ES-I3 (cell line): Measurements from ENCODE around the gene PRIM2.
"Not testable (repeated sequence)": the region's sequence is repeated elsewhere in the genome, so short reads cannot be mapped to it uniquely, and the experiment has no call there.

Experiments
- H3K36me3 ChIP-seq: 2 replicates; pipeline ENCODE4 v1.6.1; 2013; ENCODE audit warnings: mild to moderate bottlenecking, low read length, control low read depth, moderate library complexity; ENCODE audit not compliant: insufficient read depth
- H3K4me1 ChIP-seq: 2 replicates; pipeline ENCODE4 v1.6.1; 2013; ENCODE audit warnings: mild to moderate bottlenecking, control low read depth, low read length; ENCODE audit not compliant: insufficient read depth
- H3K9ac ChIP-seq: 2 replicates; pipeline ENCODE4 v1.6.1; 2013; ENCODE audit warnings: low read depth, mild to moderate bottlenecking, low read length, moderate library complexity
- H3K9me3 ChIP-seq: 2 replicates; pipeline ENCODE4 v1.6.1; 2013; ENCODE audit warnings: mild to moderate bottlenecking, low read length, moderate library complexity; ENCODE audit not compliant: control insufficient read depth, insufficient read depth

The PRIM2 gene

DNA sequence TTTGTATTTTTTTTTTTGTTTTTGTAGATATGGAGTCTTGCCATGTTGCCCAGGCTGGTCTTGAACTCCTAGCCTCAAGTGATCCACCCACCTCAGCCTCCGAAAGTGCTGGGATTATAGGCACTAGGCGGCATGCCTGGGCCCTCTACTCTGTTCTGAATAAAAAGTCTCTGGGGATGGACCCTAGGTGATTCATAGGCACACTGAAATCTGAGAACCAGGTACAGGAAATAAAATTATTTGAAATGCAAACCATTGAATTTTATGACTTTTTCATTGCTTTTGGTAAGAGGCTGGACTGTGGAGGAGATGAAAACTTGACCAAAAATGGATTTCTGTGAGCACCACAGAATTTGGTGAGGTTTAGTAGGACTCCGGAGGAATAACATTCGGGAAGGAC, 117.5 kb downstream of the PRIM2 start:
- peaks cover 20% of the 10 kb centered on the region; the same call in 1 of the 2 replicates for H3K4me1 ChIP-seq
- no peaks in the 10 kb centered on the region for H3K9me3 ChIP-seq
- H3K36me3 ChIP-seq = no peaks in the 10 kb centered on the region; the same call in 1 of the 2 replicates
- H3K9ac ChIP-seq = no peak overlapping the region

- peaks cover 20% of the 10 kb centered on the region; the same call in 1 of the 2 replicates for H3K4me1 ChIP-seq
- H3K9me3 ChIP-seq = no peaks in the 10 kb centered on the region
- no peak overlapping the region for H3K9ac ChIP-seq
- no peaks in the 10 kb centered on the region; the same call in 1 of the 2 replicates for H3K36me3 ChIP-seq
Observed at GRCh38 chr6:57435475-57436160, 118.2 kb downstream of the PRIM2 start.

- H3K9ac ChIP-seq, H3K36me3 ChIP-seq, H3K9me3 ChIP-seq, H3K4me1 ChIP-seq: not testable (repeated sequence)
Observed at GRCh38 chr6:57440735-57441134, 123.3 kb downstream of the PRIM2 start.

- not testable (repeated sequence) for H3K36me3 ChIP-seq, H3K9ac ChIP-seq, H3K4me1 ChIP-seq, H3K9me3 ChIP-seq
Observed at GRCh38 chr6:57442133-57442532, 124.7 kb downstream of the PRIM2 start.

- H3K36me3 ChIP-seq, H3K4me1 ChIP-seq: not testable (repeated sequence)
Observed at GRCh38 chr6:57443181-57443580, 125.8 kb downstream of the PRIM2 start.

GRCh38 chr6:57444787-57445186, 127.4 kb downstream of the PRIM2 start:
- not testable (repeated sequence) for H3K36me3 ChIP-seq, H3K9ac ChIP-seq, H3K9me3 ChIP-seq, H3K4me1 ChIP-seq

More at GRCh38 chr6:57443181-57443580, 125.8 kb downstream of the PRIM2 start:
- H3K9me3 ChIP-seq, H3K9ac ChIP-seq: not testable (repeated sequence)

DNA sequence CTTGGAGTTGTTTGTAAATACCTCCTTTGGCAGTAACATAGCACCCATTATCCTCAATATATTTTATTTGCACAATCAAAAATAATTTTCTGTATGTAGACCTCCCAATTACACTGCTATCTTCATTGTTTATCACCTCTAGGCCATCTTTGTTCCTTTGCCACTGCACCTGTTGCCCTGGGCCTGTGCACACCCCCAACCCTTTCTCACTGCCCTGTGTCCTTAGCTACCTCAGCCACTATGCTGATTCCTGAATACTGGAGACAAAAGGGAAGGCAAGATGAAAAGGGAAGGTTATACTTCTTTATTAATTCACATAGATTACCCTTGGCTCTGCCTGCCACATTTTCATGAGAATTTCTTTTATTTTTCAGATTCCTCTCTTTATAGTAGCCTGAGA, 127.9 kb downstream of the PRIM2 start:
- not testable (repeated sequence) for H3K9ac ChIP-seq, H3K9me3 ChIP-seq, H3K4me1 ChIP-seq, H3K36me3 ChIP-seq

DNA sequence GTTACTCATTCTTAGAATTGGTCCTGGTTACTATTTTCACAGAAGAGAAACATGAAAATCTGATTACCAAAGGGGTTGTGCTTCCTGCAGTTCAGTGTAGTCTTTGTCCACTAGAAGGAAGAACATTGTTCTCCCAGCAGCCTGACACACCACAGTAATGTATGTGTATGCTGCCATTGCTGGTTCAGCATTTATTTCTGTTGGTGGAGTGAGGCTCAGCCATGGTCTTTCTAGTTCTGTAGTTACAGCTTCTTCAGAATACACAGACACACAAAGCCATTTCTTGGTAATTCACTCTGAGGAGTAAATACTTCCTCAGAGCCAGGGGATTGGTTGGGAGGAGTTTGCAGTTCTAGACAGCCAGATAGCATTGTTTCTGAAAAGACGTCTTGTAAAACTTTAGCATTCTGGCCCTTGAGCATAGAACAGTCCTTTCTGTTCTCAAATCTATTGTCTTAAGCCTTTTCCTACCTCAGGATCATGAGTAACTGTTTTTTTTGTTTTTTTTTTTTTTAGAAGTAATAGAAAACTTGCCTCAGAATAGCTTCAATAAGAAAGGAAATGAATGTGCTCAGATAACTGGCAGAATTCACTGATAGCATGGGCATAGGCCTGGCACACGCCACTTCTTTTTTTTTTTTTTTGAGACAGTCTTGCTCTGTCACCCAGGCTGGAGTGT, 128.5 kb downstream of the PRIM2 start:
- not testable (repeated sequence) for H3K9me3 ChIP-seq, H3K9ac ChIP-seq, H3K4me1 ChIP-seq, H3K36me3 ChIP-seq

GRCh38 chr6:57449496-57450066, 132.2 kb downstream of the PRIM2 start:
- not testable (repeated sequence) for H3K4me1 ChIP-seq, H3K9ac ChIP-seq, H3K9me3 ChIP-seq, H3K36me3 ChIP-seq

- not testable (repeated sequence) for H3K4me1 ChIP-seq, H3K36me3 ChIP-seq, H3K9ac ChIP-seq, H3K9me3 ChIP-seq
Observed at GRCh38 chr6:57459781-57460180, 142.4 kb downstream of the PRIM2 start.

DNA sequence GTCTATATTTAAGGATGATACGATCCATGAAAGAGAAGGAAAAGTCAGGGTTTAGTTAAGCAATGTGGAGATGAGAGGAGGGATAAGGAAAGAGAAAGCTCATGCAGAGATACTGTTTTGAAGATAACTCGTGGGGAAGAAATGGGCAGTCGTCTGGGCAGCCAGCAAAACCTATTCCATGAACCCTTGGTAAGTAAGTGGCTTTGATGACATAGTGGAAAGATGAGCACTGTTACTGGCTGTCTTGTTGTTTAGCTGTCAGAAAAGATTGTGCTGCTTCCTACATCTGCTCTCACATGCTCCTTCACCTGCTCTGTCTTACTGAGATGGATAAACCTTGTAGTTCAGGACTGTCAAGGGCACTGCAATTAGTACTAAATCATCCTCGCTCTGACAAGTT, 143.6 kb downstream of the PRIM2 start:
- not testable (repeated sequence) for H3K9me3 ChIP-seq, H3K36me3 ChIP-seq, H3K9ac ChIP-seq, H3K4me1 ChIP-seq

DNA sequence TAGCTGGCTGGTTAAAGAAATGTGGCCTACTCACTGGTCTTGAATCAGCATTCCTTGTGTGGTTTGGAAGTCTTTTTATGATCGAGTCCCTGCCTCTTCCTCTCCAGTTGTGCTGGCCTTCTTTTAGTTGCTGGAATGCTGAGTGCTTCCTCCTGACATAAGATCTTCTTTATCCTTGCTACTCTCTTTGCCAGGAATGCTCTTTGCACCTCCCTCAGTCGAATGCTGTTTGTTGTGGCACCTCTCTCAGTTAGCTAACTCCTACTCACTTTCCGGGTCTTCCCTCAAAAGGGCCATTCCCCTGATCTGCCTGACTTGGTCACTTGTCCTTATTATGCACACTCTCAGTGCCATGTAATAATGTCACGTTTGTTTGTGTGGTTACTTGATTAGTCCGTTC, 146.4 kb downstream of the PRIM2 start:
- not testable (repeated sequence) for H3K36me3 ChIP-seq, H3K9me3 ChIP-seq, H3K9ac ChIP-seq, H3K4me1 ChIP-seq

DNA sequence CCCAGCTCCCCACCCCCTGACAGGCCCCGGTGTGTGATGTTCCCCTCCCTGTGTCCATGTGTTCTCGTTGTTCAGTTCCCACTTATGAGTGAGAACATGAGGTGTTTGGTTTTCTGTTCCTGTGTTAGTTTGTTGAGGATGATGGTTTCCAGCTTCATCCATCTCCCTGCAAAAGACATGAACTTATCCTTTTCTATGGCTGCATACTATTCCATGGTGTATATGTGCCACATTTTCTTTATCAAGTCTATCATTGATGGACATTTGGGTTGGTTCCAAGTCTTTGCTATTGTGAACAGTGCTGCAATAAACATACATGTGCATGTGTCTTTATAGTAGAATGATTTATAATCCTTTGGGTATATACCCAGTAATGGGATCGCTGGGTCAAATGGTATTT, 148.5 kb downstream of the PRIM2 start:
- H3K9me3 ChIP-seq, H3K9ac ChIP-seq, H3K36me3 ChIP-seq: not testable (repeated sequence)
- peaks cover 13% of the 10 kb centered on the region; the same call in 1 of the 2 replicates for H3K4me1 ChIP-seq

- H3K9ac ChIP-seq = no peak overlapping the region
- peaks cover 21% of the 10 kb centered on the region for H3K4me1 ChIP-seq
- no peaks in the 10 kb centered on the region for H3K36me3 ChIP-seq
- no peaks in the 10 kb centered on the region for H3K9me3 ChIP-seq
Observed at GRCh38 chr6:57469072-57469471, 151.6 kb downstream of the PRIM2 start.

DNA sequence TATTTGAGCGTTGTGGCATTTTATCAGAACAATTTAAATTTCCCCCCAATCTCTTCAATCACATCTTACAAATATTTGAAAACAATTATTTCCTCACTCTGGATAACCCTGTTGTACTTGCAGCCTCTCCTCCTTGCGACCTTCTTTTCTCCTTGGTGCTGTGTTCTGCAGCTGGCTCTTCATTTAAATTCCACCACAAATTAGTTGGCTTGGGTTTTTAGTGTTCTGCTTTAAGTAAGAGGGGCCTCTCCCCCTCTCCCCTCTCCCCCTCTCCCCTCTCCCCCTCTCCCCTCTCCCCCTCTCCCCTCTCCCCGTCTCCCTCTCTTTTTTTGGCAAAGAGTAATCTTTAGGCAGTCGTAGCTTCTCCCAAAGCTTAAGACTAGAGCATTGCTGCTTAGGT, 152.7 kb downstream of the PRIM2 start:
- H3K9ac ChIP-seq, H3K36me3 ChIP-seq, H3K9me3 ChIP-seq: not testable (repeated sequence)
- H3K4me1 ChIP-seq = peaks cover 21% of the 10 kb centered on the region
